Right lung (tissue), 5 donors: ENCODE results near the gene JSRP1. TPM values are rescaled to one million over a fixed set of nuclear protein-coding genes. Genes with fewer than 3 reads are reported as not detected.
A peak's percentile ranks its signal among the peaks of the same experiment; 100 is the strongest.

Experiments used
- DNase-seq, 2 donors: peaks; one replicate each; pipeline ENCODE4 v3.0.0-alpha.2; 2013
- polyA plus RNA-seq, 5 donors: library from polyadenylated mRNA; unstranded; fragments of 120-200 nt; gene quantifications; one replicate each; pipeline versions ENCODE4 v1.2.1 to v1.2.3, GENCODE V29; 2013; ENCODE audit warnings: inconsistent platforms in 1 of 5, low replicate concordance in 1 of 5; ENCODE audit not compliant: insufficient read length in 5 of 5, insufficient read depth in 1 of 5

JSRP1 gene
- polyA plus RNA-seq, 5 donors, result 0.29 to 6.3 (median 0.53) TPM; not detected in 1

- DNase-seq, result no peak
Observed at GRCh38 chr19:2247433-2248101, 8.7 kb downstream of the JSRP1 start.

GRCh38 chr19:2246801-2247361, 9.3 kb downstream of the JSRP1 start:
- peak in 1 of 2 donors; percentile 54 for DNase-seq

- no peak for DNase-seq
Observed at GRCh38 chr19:2246014-2246620, 10.1 kb downstream of the JSRP1 start.

- DNase-seq, result no peak
Observed at GRCh38 chr19:2245273-2245672, 10.9 kb downstream of the JSRP1 start.

DNA sequence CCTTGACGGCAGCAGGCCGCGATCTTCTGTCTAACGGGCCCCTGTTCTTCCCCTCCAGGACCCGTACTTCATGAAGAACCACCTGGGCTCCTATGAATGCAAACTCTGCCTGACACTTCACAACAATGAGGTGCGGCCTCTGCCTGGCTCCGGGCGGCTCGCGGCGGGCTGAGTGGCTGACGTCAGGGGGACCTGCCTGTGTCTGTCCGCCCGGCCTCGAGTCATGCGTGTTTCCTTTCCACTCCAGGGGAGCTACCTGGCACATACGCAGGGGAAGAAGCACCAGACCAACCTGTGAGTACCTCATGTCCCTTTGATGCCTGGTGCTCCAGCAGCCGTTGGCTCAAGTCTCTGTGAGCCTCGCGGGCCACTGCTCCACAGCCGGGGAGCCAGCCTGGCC, 11.7 kb downstream of the JSRP1 start:
- no peak for DNase-seq

DNA sequence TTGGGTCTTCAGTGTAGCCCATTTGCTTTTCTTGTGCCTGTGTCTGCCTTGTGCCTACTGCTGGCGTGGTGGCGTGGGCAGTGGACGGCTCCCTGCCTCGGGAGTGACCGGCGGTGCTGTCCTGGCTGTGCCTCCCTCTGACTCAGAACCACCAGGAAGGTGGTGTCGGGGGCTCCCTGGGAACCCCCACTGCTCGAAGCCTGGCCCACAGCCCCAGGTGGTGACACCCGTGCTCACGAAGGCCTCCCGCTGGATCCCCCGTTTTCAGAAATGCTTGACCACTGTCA, 12.1 kb downstream of the JSRP1 start:
- DNase-seq, result no peak

DNA sequence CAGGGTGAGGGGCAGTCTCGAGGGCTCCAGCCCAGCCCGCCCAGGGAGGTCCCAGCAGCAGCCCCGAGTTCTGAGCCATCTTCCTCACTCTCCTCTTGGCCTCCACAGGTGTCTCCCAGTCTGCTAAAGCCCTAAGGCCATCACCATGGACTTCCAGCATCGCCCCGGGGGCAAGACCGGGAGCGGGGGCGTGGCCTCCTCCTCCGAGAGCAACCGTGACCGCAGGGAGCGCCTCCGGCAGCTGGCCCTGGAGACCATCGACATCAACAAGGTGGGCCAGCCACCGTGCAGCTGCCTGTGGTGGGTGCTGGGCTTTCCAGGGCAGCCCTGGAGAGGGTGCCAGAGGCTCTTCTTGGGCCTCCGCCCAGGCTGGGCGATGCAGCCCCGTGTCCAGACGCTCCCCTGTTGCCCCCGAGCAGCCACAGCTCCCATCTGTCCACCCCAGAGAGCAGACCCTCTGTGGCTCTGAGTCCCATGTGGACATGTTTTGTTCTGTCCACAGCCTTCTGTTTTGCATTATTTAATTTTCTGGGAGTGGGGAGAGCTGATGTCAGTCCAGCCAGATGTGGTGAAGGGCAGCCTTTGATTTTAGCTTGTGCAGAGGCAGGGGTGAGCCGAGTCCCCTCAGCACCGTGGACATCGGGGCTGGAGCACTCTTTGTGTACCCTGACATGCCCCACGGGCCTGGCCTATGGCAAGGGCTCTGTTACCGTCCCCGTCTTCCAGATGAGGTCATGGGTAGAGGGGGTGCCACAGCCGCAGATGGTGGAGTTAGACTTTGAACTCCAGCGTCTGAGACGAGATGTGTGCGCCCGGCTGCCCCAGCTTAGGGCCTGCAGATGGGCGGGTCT, 12.7 kb downstream of the JSRP1 start:
- DNase-seq, result no peak

- DNase-seq, result no peak
Observed at GRCh38 chr19:2242816-2243215, 13.4 kb downstream of the JSRP1 start.

GRCh38 chr19:2242092-2242537, 14.1 kb downstream of the JSRP1 start:
- no peak for DNase-seq

DNA sequence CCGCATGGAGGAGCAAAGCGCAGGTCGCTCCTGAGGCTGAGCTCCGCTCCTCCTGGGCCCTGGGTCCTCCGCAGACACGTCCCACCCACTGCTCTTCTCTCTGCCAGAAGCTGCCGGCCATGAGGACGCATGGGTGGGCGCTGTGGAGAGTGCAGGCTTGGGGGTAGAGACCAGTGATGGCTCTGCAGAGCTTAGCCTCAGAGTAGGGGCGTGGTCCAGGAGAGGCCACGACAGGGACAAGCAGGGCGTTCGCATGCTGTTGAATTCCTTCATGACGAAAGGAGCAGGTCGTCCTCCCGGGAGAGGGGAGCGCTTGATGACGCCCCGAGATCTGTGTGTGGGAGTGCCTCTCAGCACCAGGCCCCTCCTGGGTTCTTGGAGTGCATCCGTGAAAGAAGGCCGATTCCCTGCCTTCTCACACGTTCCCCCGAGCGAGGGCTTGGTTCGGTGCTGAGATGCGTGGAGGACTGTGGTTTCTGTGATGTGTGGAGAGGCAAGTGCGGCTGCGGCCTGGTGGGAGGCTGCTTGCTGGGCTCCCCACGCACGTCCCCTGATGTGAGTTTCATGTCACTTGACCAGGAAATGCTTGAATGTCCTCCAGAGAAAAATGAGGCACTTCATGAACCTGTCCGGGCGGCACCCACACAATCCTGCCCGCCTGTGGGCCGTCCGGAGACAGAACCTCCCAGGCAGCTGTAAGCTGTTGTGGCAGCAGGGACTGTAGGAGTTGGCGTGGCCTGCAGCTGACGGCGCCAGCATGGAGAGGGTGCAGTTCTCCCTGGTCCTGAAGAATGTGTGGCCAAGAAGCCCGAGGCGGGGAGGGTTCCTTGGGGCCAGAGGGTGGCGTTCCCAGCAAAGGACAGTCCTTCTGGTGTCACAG, 15.1 kb downstream of the JSRP1 start:
- no peak for DNase-seq

DNA sequence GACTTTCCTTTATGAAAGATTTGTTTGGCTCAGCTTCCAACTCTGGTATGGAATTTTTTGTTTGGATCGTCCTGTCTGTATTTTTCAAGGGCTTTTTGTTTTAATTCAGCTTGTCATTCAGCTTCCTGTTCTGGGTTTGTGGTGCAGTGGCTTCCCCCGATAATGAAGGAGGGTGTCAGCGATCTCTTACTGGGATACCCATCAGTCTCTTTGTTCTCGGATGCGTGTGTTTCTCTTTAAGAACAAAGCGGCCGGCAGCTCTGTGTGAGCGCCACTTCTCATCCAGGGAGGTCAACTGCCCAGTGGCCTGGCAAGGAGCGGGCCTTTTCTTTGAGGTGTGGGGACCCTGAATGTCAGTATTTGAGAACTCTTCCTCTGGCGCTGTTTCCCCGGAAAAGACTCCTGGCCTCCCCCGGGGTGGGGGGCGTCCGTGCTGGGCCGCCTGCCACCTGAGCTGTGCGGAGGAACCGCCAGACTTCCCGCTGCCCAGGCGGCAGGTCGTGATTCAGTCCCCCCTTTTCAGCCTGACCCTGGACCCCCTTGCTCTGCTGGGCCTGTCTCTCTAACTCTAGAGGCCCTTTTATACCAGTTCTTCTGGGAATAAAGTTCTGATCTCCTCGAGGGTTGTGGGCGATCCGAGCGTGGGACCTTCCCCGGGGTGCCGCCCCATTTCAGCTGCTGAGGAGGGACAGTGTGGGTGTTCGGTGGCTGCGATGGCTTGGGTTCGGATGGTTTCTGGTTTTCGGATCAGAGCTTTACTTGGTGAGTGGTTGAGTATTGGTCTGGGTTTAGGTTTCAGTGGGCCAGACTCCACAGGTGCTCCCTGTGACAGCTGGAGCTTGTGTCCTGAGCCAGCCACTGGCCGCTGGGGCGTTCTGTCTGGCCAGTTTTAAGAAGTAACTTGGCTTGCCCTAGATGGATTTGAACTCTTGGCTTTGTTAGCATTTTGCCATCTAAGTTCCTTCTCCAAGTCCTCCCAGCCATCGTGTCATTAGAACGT, 16.1 kb downstream of the JSRP1 start:
- DNase-seq, result no peak

DNA sequence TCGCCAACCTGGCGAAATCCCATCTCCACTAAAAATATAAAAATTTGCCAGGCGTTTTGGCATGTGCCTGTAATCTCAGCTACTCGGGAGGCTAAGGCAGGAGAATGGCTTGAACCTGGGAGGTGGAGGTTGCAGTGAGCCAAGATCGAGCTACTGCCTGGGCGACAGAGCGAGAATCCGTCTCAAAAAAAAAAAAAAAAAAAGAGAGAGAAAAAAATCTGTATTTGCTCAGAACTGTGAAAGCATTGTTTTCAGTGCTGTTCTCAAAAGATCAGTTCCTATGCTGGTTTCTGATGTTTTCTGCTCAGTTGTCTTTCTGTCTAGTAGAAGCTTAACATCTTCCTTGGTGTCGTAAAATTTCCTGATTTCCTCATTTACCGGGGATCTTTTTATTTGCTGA, 17.0 kb downstream of the JSRP1 start:
- DNase-seq, result no peak

GRCh38 chr19:2237869-2238153, 18.4 kb downstream of the JSRP1 start:
- DNase-seq, result no peak

DNA sequence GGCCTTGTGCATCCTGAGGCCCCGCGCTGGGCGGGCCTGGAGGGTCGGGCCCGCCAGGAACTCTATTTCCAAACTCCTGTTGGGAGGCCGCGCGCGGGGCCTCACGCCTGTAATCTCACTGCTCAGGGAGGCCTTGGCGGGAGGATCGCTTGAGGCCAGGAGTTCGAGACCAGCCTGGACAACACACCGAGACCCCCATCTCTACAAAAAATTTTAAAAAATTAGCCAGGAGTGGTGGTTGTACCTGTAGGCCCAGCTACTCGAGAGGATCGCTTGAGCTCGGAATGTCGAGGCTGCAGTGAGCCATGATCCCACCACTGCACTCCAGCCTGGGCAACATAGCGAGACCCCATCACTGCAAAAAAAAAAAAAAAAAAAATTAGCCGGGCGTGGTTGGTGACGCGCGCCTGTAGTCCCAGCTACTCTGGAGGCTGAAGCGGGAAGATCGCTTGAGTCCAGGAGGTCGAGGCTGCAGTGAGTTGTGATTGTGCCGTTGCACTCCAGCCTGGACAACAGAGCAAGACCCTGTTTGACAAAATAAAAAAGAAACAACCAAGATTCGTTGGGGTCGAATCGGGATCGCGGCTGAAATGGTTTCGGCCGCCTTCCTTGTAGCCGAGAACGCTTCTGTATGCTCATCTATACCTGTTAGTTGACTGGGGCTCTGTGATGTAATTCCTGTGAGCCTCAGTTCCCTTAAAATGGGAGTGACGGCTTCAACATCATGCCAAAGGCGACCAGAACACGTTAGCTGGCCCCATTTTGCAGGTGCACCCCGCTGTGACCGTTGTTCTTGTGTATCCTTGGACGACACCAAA, 19.0 kb downstream of the JSRP1 start:
- DNase-seq, result no peak

GRCh38 chr19:2236314-2237050, 19.7 kb downstream of the JSRP1 start, which contains the start of the genes PLEKHJ1 and SF3A2:
Gene PLEKHJ1 (minus strand): TSS chr19:2236329. CDS start chr19:2236248, 81 bp downstream.
Gene SF3A2 (plus strand): TSS chr19:2236824. CDS start chr19:2243419, 6,595 bp downstream.
- peak; percentile 99 for DNase-seq

- no peak for DNase-seq
Observed at GRCh38 chr19:2236064-2236313, 20.2 kb downstream of the JSRP1 start.

DNA sequence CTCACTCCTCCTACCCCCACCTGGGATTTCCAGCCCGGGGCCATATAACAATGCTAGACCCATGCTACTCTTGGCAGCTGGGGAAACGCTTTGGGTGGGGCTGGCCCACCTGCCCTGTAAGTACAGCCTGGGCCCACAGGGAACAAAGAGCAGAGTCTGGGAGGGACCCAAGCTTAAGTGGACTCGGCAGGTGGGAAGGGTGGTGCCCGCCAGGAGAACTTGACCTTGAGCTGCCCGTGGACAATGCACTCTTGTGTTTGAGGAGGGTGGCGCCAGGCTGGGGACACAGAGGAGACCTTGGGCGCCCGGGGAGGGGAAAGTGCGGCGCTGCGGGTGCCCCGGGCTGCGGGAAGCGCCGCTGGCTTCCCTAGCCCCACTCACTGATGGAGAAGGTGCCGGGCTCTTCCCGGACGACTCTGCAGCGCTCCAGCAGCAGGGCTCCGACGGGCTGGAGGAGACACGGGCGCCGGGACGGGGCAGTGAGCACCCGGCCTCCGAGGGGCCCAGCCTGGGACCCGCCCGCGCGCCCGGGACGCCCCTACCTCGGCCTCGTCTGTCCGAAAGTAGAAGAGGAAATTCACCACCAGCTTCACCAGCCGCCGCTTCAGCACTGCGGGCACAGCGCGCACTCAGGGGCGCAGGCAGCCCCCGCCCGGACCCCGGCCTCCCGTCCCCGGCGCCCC, 20.7 kb downstream of the JSRP1 start:
- no peak for DNase-seq

GRCh38 chr19:2234996-2235380, 21.2 kb downstream of the JSRP1 start:
- DNase-seq, result no peak
